CD4-positive, alpha-beta T cell treated with Interferon alpha-2 for 1 hour (primary cell): ENCODE data around the gene ZBTB49.

Experiments
- DNase-seq, 2 donors: peaks; one replicate each; pipeline ENCODE4 v3.0.0-alpha.2; 2020 to 2022

The ZBTB49 gene

GRCh38 chr4:4327652-4328121, 37.6 kb downstream of the ZBTB49 start:
- DNase-seq = no peak

DNA sequence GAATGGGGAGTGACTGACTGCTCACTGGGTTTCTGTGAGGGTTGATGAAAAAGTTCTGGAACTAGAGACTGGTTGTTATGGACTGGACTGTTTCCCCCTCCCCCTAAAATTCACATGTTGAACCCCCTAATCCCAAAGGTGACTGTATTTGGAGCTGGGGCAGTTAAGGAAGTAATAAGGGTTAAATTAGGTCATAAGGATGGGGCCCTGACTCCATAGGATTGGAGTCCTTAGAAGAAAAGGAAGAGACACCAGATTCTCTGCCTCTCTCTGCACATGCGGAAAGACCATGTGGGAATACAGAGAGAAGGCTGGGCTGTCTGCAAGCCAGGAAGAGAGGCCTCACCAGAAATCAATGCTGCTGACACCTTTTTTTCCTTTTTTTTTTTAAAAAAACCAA, 38.2 kb downstream of the ZBTB49 start:
- DNase-seq = no peak

GRCh38 chr4:4328840-4329239, 38.8 kb downstream of the ZBTB49 start:
- DNase-seq = no peak

DNA sequence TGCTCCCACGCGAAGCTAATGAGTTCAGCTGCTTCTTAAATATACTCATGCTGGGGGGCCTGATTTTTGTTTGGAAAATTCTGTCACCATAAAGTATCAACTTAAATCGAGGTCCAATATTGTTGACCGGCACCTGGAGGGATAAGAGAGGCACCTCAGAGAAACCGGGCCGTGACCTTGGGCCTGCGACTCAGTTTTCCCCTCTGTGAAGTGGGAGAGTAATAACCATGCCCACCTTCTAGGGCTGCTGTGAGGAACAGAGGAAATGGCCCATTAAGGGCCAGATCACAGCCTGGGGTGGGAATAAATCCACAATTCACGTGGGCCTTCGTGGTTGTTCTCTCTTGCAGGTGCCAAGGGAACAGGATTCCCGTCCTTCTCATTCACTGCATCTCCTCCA, 39.4 kb downstream of the ZBTB49 start:
- DNase-seq = no peak

GRCh38 chr4:4330794-4331193, 40.7 kb downstream of the ZBTB49 start:
- DNase-seq = no peak

DNA sequence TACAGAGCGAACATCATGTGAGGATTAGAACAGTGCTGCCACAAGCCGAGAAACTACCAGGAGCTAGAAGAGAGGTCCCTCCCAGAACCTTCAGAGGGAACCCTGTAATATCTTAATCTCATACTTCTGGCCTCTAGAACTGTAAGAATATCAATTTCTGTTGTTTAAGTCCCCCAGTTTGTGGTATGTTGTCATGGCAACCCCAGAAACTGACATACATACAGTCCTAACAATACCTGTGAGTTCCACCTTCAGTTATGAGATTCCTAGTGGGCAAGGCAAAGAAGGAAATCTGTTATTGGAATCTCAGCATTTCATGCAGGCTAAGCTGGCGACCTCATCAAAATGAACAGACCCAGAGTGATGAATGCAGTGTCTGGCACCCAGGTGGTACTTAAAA, 42.5 kb downstream of the ZBTB49 start:
- no peak for DNase-seq

GRCh38 chr4:4333265-4333706, 43.2 kb downstream of the ZBTB49 start:
- DNase-seq = no peak

GRCh38 chr4:4334798-4335520, 44.9 kb downstream of the ZBTB49 start:
- peak; percentile 70 to 82 for DNase-seq

DNA sequence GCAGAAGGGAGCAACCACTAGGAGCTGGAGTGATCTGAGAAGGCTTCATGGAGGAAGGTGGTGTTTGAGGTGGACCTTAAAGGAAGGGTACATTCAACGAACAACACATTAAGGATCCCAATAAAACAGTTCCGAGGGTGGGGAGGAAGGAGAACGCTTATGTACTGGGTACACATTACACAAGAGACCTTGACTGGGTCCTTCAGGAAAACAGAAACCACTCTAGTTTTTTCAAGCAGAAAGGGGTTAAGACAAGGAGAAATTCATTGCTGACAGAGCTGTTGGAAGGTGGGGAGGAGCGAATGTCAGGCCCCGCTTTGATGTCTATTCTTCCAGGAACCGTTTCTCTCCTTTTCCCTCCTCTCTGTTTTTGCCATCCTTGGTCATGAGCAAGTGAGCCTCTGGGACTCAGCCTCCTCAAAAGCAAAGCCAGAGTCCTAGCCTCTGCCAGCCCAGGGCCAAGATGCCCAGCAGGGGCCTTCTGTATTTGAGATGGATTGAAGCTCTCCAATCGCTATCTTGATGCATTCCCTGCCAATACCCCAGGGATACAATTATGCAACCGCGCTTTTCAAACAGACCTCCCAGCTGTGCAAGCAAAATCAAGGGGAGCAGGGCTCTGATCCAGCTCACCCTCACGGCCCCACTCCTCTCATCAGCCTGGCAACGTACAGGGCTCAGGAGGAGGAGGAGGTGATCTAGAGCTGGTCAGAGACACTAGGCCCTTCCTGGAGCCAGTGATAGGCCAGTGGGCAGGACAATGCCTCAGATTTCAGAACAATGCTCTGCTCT, 48.4 kb downstream of the ZBTB49 start:
- DNase-seq = no peak

GRCh38 chr4:4339504-4340085, 49.5 kb downstream of the ZBTB49 start:
- no peak for DNase-seq

DNA sequence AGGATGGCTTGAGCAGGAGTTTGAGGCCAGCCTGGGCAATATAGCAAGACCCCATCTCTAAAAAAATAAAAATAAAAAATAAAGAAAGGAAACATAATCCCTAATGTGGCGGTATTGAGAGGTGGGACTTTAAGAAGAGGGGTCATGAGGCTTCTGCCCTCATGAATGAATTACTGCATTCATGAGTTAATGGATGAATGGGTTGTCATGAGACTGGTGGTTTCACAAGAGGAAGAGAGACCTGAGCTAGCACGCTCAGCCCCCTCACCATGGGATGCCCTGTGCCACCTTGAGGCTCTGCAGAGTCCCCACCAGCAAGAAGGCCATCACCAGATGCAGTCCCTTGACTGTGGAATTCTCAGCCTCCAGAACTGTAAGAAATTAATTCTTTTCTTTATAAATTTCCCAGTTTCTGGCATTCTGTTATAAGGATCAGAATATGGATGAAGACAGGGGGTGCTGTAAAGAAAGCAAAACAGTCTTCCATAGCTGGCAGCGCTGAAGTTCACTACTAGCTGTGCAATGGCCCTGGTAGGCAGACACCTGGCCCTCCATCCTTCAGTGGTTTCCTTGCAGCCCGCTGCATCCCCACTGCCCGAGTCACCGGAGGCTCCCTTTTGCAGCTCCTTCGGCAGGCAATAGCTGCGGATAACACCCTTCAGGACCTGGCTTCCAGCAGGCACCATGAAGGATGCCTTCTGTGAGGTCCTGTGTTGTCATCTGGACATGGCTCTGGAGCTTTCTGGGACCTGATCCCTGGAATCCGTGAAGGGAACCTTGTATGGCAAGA, 52.0 kb downstream of the ZBTB49 start:
- DNase-seq = no peak

GRCh38 chr4:4343038-4343437, 53.0 kb downstream of the ZBTB49 start:
- DNase-seq = no peak

GRCh38 chr4:4344915-4345527, 55.0 kb downstream of the ZBTB49 start:
- DNase-seq = no peak

DNA sequence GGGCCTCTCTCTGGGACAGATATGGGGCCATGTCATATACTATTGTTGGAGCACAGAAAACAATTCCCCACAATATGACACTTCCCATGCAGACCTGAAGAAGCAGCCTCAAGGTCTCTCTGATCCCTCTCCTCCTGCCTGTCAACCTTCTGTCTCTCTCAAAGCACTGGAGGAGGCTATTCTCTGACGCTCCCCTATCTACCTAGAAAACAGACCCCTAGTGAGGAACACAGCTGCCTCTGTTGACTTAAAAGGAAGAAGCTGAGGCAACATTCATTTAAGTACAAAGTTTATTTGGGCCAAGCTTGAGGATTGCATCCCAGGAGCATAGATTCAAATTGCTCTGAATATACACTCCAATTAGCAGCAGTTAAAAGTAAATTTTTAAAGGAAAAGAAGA, 57.5 kb downstream of the ZBTB49 start:
- no peak for DNase-seq

GRCh38 chr4:4348585-4348984, 58.5 kb downstream of the ZBTB49 start:
- peak; percentile 58 to 65 for DNase-seq

GRCh38 chr4:4349867-4350266, 59.8 kb downstream of the ZBTB49 start:
- DNase-seq = no peak

DNA sequence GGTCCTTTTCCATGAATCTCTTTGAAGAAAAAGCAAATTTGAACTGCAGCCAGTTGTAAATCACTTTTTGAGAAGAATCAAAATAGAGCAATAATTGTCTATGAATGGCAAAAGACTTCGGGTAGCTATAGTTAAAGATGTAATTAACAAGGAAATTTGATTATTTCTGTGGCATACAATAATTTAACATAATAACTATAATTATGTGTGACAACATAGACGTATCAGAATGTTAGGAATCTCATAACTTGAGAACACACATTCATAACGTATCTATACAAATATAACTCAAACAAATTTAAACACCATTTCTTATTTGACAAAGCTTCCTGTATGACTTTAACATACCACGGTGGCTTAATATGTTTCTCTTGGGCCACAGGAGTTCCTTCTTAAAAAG, 60.9 kb downstream of the ZBTB49 start:
- DNase-seq = no peak

DNA sequence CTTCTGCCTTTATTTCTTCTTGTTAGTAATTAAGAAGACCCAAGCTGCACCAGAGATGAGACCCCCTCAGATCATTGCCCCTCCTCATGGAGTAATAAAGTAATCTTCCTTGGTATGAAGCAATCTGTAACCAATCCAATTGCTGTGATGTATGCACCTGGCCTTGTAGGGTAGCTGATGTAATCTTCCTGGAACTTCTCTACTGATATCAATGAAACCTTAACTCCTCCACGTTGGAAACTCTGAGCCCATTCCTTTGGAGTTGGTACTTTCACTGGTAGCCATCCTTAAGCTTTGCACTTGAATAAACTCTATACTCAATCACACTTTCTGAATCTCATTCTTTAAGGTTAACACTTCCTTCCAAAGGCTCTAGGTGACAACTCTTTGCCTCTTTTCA, 65.3 kb downstream of the ZBTB49 start:
- DNase-seq = no peak

GRCh38 chr4:4356106-4357041, 66.3 kb downstream of the ZBTB49 start:
- no peak for DNase-seq

- DNase-seq = no peak
These were observed 68.2 kb downstream of the ZBTB49 start for GRCh38 chr4:4358093-4358854.

- no peak for DNase-seq
These were observed 71.8 kb downstream of the ZBTB49 start for GRCh38 chr4:4361883-4362282.
